Breast epithelium (tissue), 3 donors: ENCODE results near the gene TMEM144.

ENCODE experiments used
- CTCF ChIP-seq, 3 donors: fragments of 450-650 bp; IDR thresholded peaks; one replicate each; pipeline ENCODE4 v1.5.1; 2016 to 2017; ENCODE audit warnings: antibody characterized with exemption in 3 of 3, mild to moderate bottlenecking in 3 of 3, moderate library complexity in 3 of 3
- POLR2A ChIP-seq: fragments of 450-650 bp; IDR thresholded peaks from one replicate; pipeline ENCODE4 v1.6.1; 2016; ENCODE audit warnings: antibody characterized with exemption, mild to moderate bottlenecking, moderate library complexity
- POLR2AphosphoS5 ChIP-seq, 3 donors: sonication (generic); formaldehyde crosslinking; IDR thresholded peaks; one replicate each; pipeline ENCODE4 v1.6.1; 2017; ENCODE audit warnings: antibody characterized with exemption in 3 of 3

DNA sequence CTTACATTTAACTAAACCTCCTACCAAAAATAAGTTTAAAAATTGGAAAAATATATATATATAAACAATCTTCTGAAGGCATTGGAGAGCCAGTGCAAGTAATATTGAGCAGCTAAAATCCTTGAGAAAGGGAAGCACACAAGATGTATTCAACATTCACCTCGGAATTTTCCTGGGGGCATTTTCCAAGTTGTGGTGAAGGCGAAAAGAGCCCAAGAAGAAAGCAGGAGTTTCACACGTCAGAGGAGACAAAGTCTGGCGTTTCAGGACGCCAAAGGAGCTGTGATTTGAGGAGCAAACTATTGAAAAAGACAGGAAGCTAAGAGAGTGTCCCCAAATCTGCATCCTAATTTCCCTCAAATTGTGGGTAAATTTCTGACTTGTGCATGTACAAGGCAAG lies 28.4 kb upstream of the TMEM144 start:
- TF ChIP-seq CTCF (IDR thresholded peaks at IDR 0.05) (no peak), POLR2A (no peak), POLR2AphosphoS5 (IDR thresholded peaks at IDR 0.05) (peak in 1 of 3 donors; percentile 18)
